PFSK-1 (cell line): ENCODE data around the gene SMAD3.

Experiments
- FOXP2 ChIP-seq: optimal IDR thresholded peaks from 2 replicates; pipeline ENCODE3; 2011; ENCODE audit warnings: borderline replicate concordance, control low read depth, inconsistent platforms; ENCODE audit not compliant: insufficient read depth; ENCODE audit errors: extremely low read length, extremely low read depth
- POLR2AphosphoS5 ChIP-seq: IDR thresholded peaks from 2 replicates; pipeline ENCODE4 v1.6.1; 2012; ENCODE audit warnings: low read depth, mild to moderate bottlenecking, control low read depth, low read length, moderate library complexity
- REST ChIP-seq, 2 experiments: IDR thresholded peaks; 2 replicates each; pipeline versions ENCODE4 v1.6.1 to v1.8.0; 2011 to 2012; ENCODE audit warnings: low read depth in 2 of 2, low read length in 2 of 2, control low read depth in 1 of 2, inconsistent platforms in 1 of 2, mild to moderate bottlenecking in 1 of 2, moderate library complexity in 1 of 2; ENCODE audit not compliant: insufficient read depth in 1 of 2
- SIN3A ChIP-seq: IDR thresholded peaks from 2 replicates; pipeline ENCODE4 v1.6.1; 2012; ENCODE audit warnings: mild to moderate bottlenecking, low read length, moderate library complexity, borderline replicate concordance; ENCODE audit not compliant: insufficient read depth
- TAF1 ChIP-seq: IDR thresholded peaks from 2 replicates; pipeline ENCODE4 v1.6.1; 2012; ENCODE audit warnings: low read length, control low read depth, borderline replicate concordance; ENCODE audit not compliant: insufficient read depth

SMAD3 gene

GRCh38 chr15:67199391-67199790, 134.0 kb downstream of the SMAD3 start:
- TF ChIP-seq POLR2AphosphoS5 = no peak
- TF ChIP-seq SIN3A = no peak
- TF ChIP-seq TAF1 = no peak
- TF ChIP-seq REST (IDR thresholded peaks at IDR 0.05; ENCODE audit: insufficient read depth in 1 of 2, low read depth in 2 of 2, low read length in 2 of 2) = no peak
- TF ChIP-seq FOXP2 = no peak

- TF ChIP-seq SIN3A = no peak
- TF ChIP-seq POLR2AphosphoS5 = no peak
- TF ChIP-seq TAF1 = no peak
- TF ChIP-seq FOXP2 = no peak
- TF ChIP-seq REST (IDR thresholded peaks at IDR 0.05; ENCODE audit: insufficient read depth in 1 of 2, low read depth in 2 of 2, low read length in 2 of 2) = no peak
These were observed 134.7 kb downstream of the SMAD3 start for GRCh38 chr15:67199881-67200763.

- no peak for TF ChIP-seq TAF1
- TF ChIP-seq REST (IDR thresholded peaks at IDR 0.05; ENCODE audit: insufficient read depth in 1 of 2, low read depth in 2 of 2, low read length in 2 of 2) = no peak
- TF ChIP-seq SIN3A = no peak
- no peak for TF ChIP-seq POLR2AphosphoS5
- no peak for TF ChIP-seq FOXP2
These were observed 135.7 kb downstream of the SMAD3 start for GRCh38 chr15:67201136-67201535.

GRCh38 chr15:67202091-67202490, 136.7 kb downstream of the SMAD3 start:
- TF ChIP-seq SIN3A = no peak
- no peak for TF ChIP-seq TAF1
- no peak for TF ChIP-seq REST (IDR thresholded peaks at IDR 0.05; ENCODE audit: insufficient read depth in 1 of 2, low read depth in 2 of 2, low read length in 2 of 2)
- no peak for TF ChIP-seq POLR2AphosphoS5
- TF ChIP-seq FOXP2 = no peak
